RWPE1 (cell line): ENCODE results near the gene CLMN.

ENCODE experiments used
- CTCF ChIA-PET: fragments of 350-600 bp; sonication (Branson Sonifier 250); formaldehyde crosslinking; extraction: SDS; loops from one replicate; lab custom pipeline; 2021; lab: Yijun Ruan, JAX
- POLR2A ChIA-PET: fragments of 400-600 bp; formaldehyde crosslinking; extraction: SDS; loops from one replicate; lab custom pipeline; 2020; ENCODE audit warnings: antibody characterized with exemption; ENCODE audit not compliant: low non-redundant PET; lab: Yijun Ruan, JAX
- DNase-seq: peaks from one replicate; pipeline ENCODE4 v3.0.0; 2012; ENCODE audit warnings: low spot score
- H3K27ac ChIP-seq: fragments of 450-650 bp; 2 replicates; pipeline ENCODE4 v1.5.1; 2017
- CTCF ChIP-seq: fragments of 450-650 bp; conservative IDR thresholded peaks from 2 replicates; pipeline ENCODE4 v1.5.1; 2017; ENCODE audit warnings: low read depth, mild to moderate bottlenecking

Gene CLMN

GRCh38 chr14:95332641-95333040 is 12.9 kb upstream of the CLMN start:
- TF ChIP-seq CTCF: no peak
- ChIA-PET POLR2A (no interaction called here), CTCF (no interaction called here)
- DNase-seq: no peak
- H3K27ac ChIP-seq: no peak overlapping the region

- DNase-seq: no peak
- no peak for TF ChIP-seq CTCF
- H3K27ac ChIP-seq: no peak overlapping the region
- POLR2A ChIA-PET: no interaction called here
- CTCF ChIA-PET: no interaction called here
Observed at GRCh38 chr14:95331708-95332408, 12.2 kb upstream of the CLMN start.

GRCh38 chr14:95330591-95331370 is 11.1 kb upstream of the CLMN start:
- ChIA-PET CTCF (interaction anchor here (0.6 kb wide), 2 partner anchors 35 to 101 kb away, joined by 3 read pairs; no protein-coding TSS in a partner anchor), POLR2A (no interaction called here)
- no peak for DNase-seq
- TF ChIP-seq CTCF: no peak
- no peak overlapping the region for H3K27ac ChIP-seq

GRCh38 chr14:95329941-95330340 is 10.2 kb upstream of the CLMN start:
- CTCF ChIA-PET: interaction anchor here (0.7 kb wide), 1 partner anchor 628 kb away, joined by 3 read pairs; no protein-coding TSS in a partner anchor

GRCh38 chr14:95328729-95329503 is 9.2 kb upstream of the CLMN start:
- no peak for DNase-seq
- no peak overlapping the region for H3K27ac ChIP-seq
- no peak for TF ChIP-seq CTCF
- CTCF ChIA-PET: no interaction called here
- POLR2A ChIA-PET: no interaction called here

More at GRCh38 chr14:95329941-95330340, 10.2 kb upstream of the CLMN start:
- no peak overlapping the region for H3K27ac ChIP-seq
- DNase-seq: no peak
- no peak for TF ChIP-seq CTCF
- POLR2A ChIA-PET: no interaction called here
